Gastroesophageal sphincter (tissue), 3 donors: ENCODE data around the gene MOCOS.

Source experiments
- EP300 ChIP-seq: sonication (generic); formaldehyde crosslinking; IDR thresholded peaks from one replicate; pipeline ENCODE4 v1.6.1; 2017; ENCODE audit warnings: antibody characterized with exemption, mild to moderate bottlenecking
- POLR2A ChIP-seq, 2 donors: fragments of 450-650 bp; IDR thresholded peaks; one replicate each; pipeline ENCODE4 v1.6.1; 2017; ENCODE audit warnings: antibody characterized with exemption in 2 of 2, mild to moderate bottlenecking in 2 of 2, moderate library complexity in 1 of 2
- POLR2AphosphoS5 ChIP-seq: sonication (generic); formaldehyde crosslinking; IDR thresholded peaks from one replicate; pipeline ENCODE4 v1.6.1; 2017; ENCODE audit warnings: antibody characterized with exemption
- TF ChIP-seq, protein P1 (sequence below), 4 experiments: fragments of 200-600 bp in 2 of 4; fragments of 450-650 bp in 2 of 4; sonication (generic) in 1 of 4; IDR thresholded peaks; one replicate each; pipeline ENCODE4 v1.5.1; 2017 to 2019; ENCODE audit warnings: antibody characterized with exemption in 4 of 4, mild to moderate bottlenecking in 2 of 4, moderate library complexity in 2 of 4

DNA sequence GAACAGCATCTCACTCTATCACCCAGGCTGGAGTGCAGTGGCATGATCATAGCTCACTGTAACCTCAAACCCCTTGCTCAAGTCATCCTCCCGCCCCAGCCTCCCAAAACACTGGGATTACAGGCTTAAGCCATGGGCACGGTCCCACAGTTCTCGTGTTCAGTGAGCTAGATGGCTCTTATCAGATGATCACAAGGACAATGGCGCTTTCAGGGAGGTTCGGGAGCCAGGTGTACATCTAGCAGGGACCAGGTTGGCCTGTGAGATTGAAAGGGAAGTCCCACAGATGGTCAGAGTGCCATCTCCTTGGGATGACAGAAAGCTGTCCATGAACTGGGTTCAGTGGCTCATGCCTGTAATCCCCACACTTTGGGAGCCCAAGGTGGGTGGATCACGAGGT is 96.2 kb downstream of the MOCOS start:
- TF ChIP-seq, protein P1, sequence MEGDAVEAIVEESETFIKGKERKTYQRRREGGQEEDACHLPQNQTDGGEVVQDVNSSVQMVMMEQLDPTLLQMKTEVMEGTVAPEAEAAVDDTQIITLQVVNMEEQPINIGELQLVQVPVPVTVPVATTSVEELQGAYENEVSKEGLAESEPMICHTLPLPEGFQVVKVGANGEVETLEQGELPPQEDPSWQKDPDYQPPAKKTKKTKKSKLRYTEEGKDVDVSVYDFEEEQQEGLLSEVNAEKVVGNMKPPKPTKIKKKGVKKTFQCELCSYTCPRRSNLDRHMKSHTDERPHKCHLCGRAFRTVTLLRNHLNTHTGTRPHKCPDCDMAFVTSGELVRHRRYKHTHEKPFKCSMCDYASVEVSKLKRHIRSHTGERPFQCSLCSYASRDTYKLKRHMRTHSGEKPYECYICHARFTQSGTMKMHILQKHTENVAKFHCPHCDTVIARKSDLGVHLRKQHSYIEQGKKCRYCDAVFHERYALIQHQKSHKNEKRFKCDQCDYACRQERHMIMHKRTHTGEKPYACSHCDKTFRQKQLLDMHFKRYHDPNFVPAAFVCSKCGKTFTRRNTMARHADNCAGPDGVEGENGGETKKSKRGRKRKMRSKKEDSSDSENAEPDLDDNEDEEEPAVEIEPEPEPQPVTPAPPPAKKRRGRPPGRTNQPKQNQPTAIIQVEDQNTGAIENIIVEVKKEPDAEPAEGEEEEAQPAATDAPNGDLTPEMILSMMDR (IDR thresholded peaks at IDR 0.05): no peak
- TF ChIP-seq EP300 (no peak), POLR2A (IDR thresholded peaks at IDR 0.05) (no peak), POLR2AphosphoS5 (no peak)
